ENCODE results near the gene LSM8.
"Not testable (repeated sequence)": the region's sequence is repeated elsewhere in the genome, so short reads cannot be mapped to it uniquely, and the experiment has no call there.

Gene LSM8

GRCh38 chr7:118183786-118184564 is at the start of gene LSM8:
Gene LSM8 (plus strand): TSS chr7:118184164. CDS start chr7:118184224, 60 bp downstream.
- H3K4me3 ChIP-seq (ENCODE audit: low read depth, low read length): peak within 1 kb of the TSS; percentile 85
- DNase-seq (ENCODE audit: low read depth, low spot score): peak; percentile 87
- POLR2A ChIA-PET: no interaction called here
- TF ChIP-seq CTCF (IDR thresholded peaks at IDR 0.05; ENCODE audit: insufficient read depth, low read length, missing control alignments): no peak
- CTCF ChIA-PET: no interaction called here

GRCh38 chr7:118134420-118134819 is 49.5 kb upstream of the LSM8 start:
- CTCF ChIA-PET; H3K4me3 ChIP-seq (ENCODE audit: low read depth, low read length); DNase-seq (ENCODE audit: low read depth, low spot score); POLR2A ChIA-PET: not testable (repeated sequence)

GRCh38 chr7:118140468-118140867 is 43.5 kb upstream of the LSM8 start:
- DNase-seq (ENCODE audit: low read depth, low spot score): no peak
- ChIA-PET POLR2A (no interaction called here), CTCF (interaction anchor here (1.2 kb wide), 1 partner anchor 14 kb away, joined by 4 read pairs; no protein-coding TSS in a partner anchor)
- TF ChIP-seq CTCF (IDR thresholded peaks at IDR 0.05; ENCODE audit: insufficient read depth, low read length, missing control alignments): no peak
- no peak overlapping the region for H3K4me3 ChIP-seq (ENCODE audit: low read depth, low read length)

GRCh38 chr7:118142012-118142411 is 42.0 kb upstream of the LSM8 start:
- DNase-seq (ENCODE audit: low read depth, low spot score): no peak
- no peak overlapping the region for H3K4me3 ChIP-seq (ENCODE audit: low read depth, low read length)
- CTCF ChIA-PET: no interaction called here
- POLR2A ChIA-PET: no interaction called here
- no peak for TF ChIP-seq CTCF (IDR thresholded peaks at IDR 0.05; ENCODE audit: insufficient read depth, low read length, missing control alignments)

- ChIA-PET CTCF (no interaction called here), POLR2A (no interaction called here)
- no peak for TF ChIP-seq CTCF (IDR thresholded peaks at IDR 0.05; ENCODE audit: insufficient read depth, low read length, missing control alignments)
- no peak overlapping the region for H3K4me3 ChIP-seq (ENCODE audit: low read depth, low read length)
- DNase-seq (ENCODE audit: low read depth, low spot score): peak; percentile 3
Observed at GRCh38 chr7:118148930-118149329, 35.0 kb upstream of the LSM8 start.

GRCh38 chr7:118149394-118149793 is 34.6 kb upstream of the LSM8 start:
- ChIA-PET CTCF (no interaction called here), POLR2A (no interaction called here)
- no peak overlapping the region for H3K4me3 ChIP-seq (ENCODE audit: low read depth, low read length)
- no peak for TF ChIP-seq CTCF (IDR thresholded peaks at IDR 0.05; ENCODE audit: insufficient read depth, low read length, missing control alignments)
- DNase-seq (ENCODE audit: low read depth, low spot score): no peak

GRCh38 chr7:118151671-118152070 is 32.3 kb upstream of the LSM8 start:
- H3K4me3 ChIP-seq (ENCODE audit: low read depth, low read length): no peak overlapping the region
- ChIA-PET CTCF (interaction anchor here (1.1 to 2.4 kb wide), 2 partner anchors 397 to 401 kb away, joined by 5 read pairs; no protein-coding TSS in a partner anchor), POLR2A (no interaction called here)
- no peak for TF ChIP-seq CTCF (IDR thresholded peaks at IDR 0.05; ENCODE audit: insufficient read depth, low read length, missing control alignments)
- DNase-seq (ENCODE audit: low read depth, low spot score): no peak

All from AG04449 (cell line).